HCT116 (cell line): ENCODE results near the gene IL2RG.

Experiments
- CTCF ChIP-seq, 3 experiments: fragments of 200-600 bp in 1 of 3; sonication (generic) in 1 of 3; IDR thresholded peaks in 2 of 3; conservative IDR thresholded peaks in 1 of 3; 2 replicates each; pipeline ENCODE4 v1.5.1; 2012 to 2017; ENCODE audit warnings: low read depth in 2 of 3, low read length in 2 of 3, antibody characterized with exemption in 1 of 3, borderline replicate concordance in 1 of 3, control low read depth in 1 of 3, mild to moderate bottlenecking in 1 of 3, mixed read lengths in 1 of 3, mixed run types in 1 of 3, moderate library complexity in 1 of 3; ENCODE audit not compliant: insufficient read depth in 1 of 3
- POLR2A ChIP-seq: IDR thresholded peaks from 2 replicates; pipeline ENCODE4 v1.7.0; 2011; ENCODE audit warnings: borderline replicate concordance; ENCODE audit not compliant: insufficient read depth, insufficient read length; ENCODE audit errors: extremely low read depth
- TF ChIP-seq, protein P1 (sequence below): IDR thresholded peaks from 2 replicates; pipeline ENCODE4 v1.6.1; 2012
- TF ChIP-seq, protein P2 (sequence below): IDR thresholded peaks from 2 replicates; pipeline ENCODE4 v1.6.1; 2011; ENCODE audit warnings: mild to moderate bottlenecking, low read length, moderate library complexity; ENCODE audit not compliant: insufficient replicate concordance; ENCODE audit errors: extremely low read depth

DNA sequence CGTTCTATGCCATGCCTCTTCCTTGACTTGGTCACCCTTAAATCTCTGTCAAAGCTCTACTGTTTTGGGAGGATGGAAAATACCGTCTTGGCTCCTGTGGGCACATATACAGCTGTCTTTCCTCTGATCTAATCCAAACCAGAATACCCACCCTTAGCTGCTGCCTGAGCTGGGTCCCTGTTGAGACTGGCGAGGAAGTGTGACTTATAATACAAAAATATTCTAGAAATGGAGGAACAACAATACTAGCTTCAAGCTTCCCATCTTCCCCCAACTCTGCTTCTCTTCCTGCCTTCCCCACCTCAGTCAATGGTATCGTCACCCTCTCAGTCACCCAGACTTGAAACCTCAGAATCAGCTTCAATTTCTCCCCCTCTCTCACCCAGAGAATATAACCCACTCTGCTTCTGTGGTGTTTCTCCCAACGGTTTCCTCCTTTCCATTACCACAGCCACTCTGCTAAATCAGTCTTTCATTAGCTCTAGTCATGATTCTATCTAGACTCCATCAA, 599 bp upstream of the IL2RG start:
- TF ChIP-seq CTCF (IDR thresholded peaks at IDR 0.05 in 2 of 3, conservative IDR thresholded peaks at IDR 0.05 in 1 of 3; ENCODE audit: borderline replicate concordance in 1 of 3, insufficient read depth in 1 of 3, low read depth in 2 of 3, low read length in 2 of 3) (no peak), POLR2A (no peak)
- TF ChIP-seq, protein P1, sequence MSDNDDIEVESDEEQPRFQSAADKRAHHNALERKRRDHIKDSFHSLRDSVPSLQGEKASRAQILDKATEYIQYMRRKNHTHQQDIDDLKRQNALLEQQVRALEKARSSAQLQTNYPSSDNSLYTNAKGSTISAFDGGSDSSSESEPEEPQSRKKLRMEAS: no peak
- TF ChIP-seq, protein P2, sequence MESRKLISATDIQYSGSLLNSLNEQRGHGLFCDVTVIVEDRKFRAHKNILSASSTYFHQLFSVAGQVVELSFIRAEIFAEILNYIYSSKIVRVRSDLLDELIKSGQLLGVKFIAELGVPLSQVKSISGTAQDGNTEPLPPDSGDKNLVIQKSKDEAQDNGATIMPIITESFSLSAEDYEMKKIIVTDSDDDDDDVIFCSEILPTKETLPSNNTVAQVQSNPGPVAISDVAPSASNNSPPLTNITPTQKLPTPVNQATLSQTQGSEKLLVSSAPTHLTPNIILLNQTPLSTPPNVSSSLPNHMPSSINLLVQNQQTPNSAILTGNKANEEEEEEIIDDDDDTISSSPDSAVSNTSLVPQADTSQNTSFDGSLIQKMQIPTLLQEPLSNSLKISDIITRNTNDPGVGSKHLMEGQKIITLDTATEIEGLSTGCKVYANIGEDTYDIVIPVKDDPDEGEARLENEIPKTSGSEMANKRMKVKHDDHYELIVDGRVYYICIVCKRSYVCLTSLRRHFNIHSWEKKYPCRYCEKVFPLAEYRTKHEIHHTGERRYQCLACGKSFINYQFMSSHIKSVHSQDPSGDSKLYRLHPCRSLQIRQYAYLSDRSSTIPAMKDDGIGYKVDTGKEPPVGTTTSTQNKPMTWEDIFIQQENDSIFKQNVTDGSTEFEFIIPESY: no peak
